Panc1 (cell line): ENCODE measurements around the gene TSR3. TPM values are rescaled to one million over a fixed set of nuclear protein-coding genes. Genes with fewer than 3 reads are reported as not detected.

ENCODE experiments used
- total RNA-seq: library from RNA; stranded (reverse); gene quantifications from one replicate; pipeline ENCODE4 v1.2.1, GENCODE V29; 2021; ENCODE audit not compliant: unreplicated experiment

Gene TSR3
- total RNA-seq, 1 experiment from 2014 or later: 89.7 TPM

Other genes starting within 250 kb of the TSR3 start
- 31.1 TPM for gene CACNA1H, start 198.8 kb downstream of the TSR3 start, total RNA-seq
- 4.6 TPM for gene TPSG1, start 126.6 kb downstream of the TSR3 start, total RNA-seq
- 0.57 TPM for gene TPSB2, start 121.7 kb downstream of the TSR3 start, total RNA-seq
- gene TPSAB1, start 111.2 kb downstream of the TSR3 start, total RNA-seq: not detected
- 0.26 TPM for gene TPSD1, start 95.8 kb downstream of the TSR3 start, total RNA-seq
- gene UBE2I, start 42.2 kb downstream of the TSR3 start, total RNA-seq: 198 TPM
- 9.4 TPM for gene BAIAP3, start 18.2 kb downstream of the TSR3 start, total RNA-seq
- 62.5 TPM for gene GNPTG, start 53 bp upstream of the TSR3 start, total RNA-seq
- gene UNKL, start 62.8 kb upstream of the TSR3 start, total RNA-seq: 26.6 TPM
- gene UQCC4, start 68.9 kb upstream of the TSR3 start, total RNA-seq: 18.1 TPM
- gene PERCC1, start 79.2 kb upstream of the TSR3 start, total RNA-seq: not detected
- 2.0 TPM for gene CCDC154, start 92.7 kb upstream of the TSR3 start, total RNA-seq
- gene CLCN7, start 123.2 kb upstream of the TSR3 start, total RNA-seq: 179 TPM
- gene PTX4, start 137.1 kb upstream of the TSR3 start, total RNA-seq: not detected
- gene TELO2, start 141.5 kb upstream of the TSR3 start, total RNA-seq: 65.4 TPM
- gene TMEM204, start 181.8 kb upstream of the TSR3 start, total RNA-seq: 0.13 TPM